ENCODE data around the gene PTRHD1.

- TF ChIP-seq CTCF (IDR thresholded peaks at IDR 0.05), result no peak
- TF ChIP-seq POLR2A (IDR thresholded peaks at IDR 0.05), result no peak
- no peak for TF ChIP-seq POLR2AphosphoS5 (IDR thresholded peaks at IDR 0.05)
Observed at GRCh38 chr2:24822049-24822706, 29.0 kb upstream of the PTRHD1 start.

All from stomach (tissue), 4 donors.